ENCODE data around the gene SKAP2.

DNA sequence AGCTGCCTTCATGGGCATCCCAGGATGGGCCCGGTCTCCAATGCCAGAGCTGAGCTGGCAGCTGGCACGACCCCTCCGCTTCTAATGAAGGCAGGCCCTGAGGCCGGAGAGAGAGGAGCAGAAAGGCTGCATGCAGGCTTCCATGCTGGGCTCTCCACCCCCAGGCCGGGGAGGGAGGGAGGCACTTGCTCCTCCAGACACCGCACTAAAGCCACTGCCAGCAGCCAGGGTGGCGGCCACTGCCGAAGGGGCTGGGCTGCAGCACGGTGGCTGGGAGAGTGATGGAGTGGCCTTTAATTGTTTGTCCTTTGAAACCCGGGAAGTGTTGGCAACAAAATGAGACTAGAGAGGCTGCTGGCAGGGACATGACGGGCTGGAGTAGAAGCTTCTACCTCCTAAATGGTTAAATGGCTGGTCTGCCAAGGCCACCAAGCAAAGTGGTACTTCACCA lies 236.5 kb downstream of the SKAP2 start:
- no peak for TF ChIP-seq POLR2AphosphoS5 (IDR thresholded peaks at IDR 0.05; ENCODE audit: low read depth, low read length)
- no peak for TF ChIP-seq TAF1 (IDR thresholded peaks at IDR 0.05; ENCODE audit: low read depth, low read length)
- no peak for TF ChIP-seq PAX5 (IDR thresholded peaks at IDR 0.05; ENCODE audit: insufficient read depth, low read length, severe bottlenecking)
- no peak for TF ChIP-seq POLR2A (IDR thresholded peaks at IDR 0.05; ENCODE audit: low read depth, low read length)

Measured in GM12891 (cell line).